SK-N-SH (cell line): ENCODE results near the gene BTBD10. TPM values are rescaled to one million over a fixed set of nuclear protein-coding genes. Genes with fewer than 3 reads are reported as not detected.

Experiments
- CTCF ChIA-PET: fragments of 300-600, 350-600 bp; formaldehyde crosslinking; extraction: SDS; loops from one replicate; lab custom pipeline; 2021; lab: Yijun Ruan, JAX
- POLR2A ChIA-PET: fragments of 350-600 bp; sonication (Branson Sonifier 250); formaldehyde crosslinking; extraction: SDS; loops from one replicate; lab custom pipeline; 2020; ENCODE audit warnings: antibody characterized with exemption, inconsistent platforms; lab: Yijun Ruan, JAX
- DNase-seq: peaks from one replicate; pipeline ENCODE4 v3.0.0; 2012
- H2AFZ ChIP-seq: fragments of 200-600 bp; sonication (generic); 2 replicates; pipeline ENCODE4 v1.8.1; 2016; ENCODE audit warnings: antibody characterized with exemption, mild to moderate bottlenecking, low read depth
- H3F3A ChIP-seq: fragments of 200-600 bp; sonication (generic); replicated peaks from 2 replicates; pipeline ENCODE3; 2016; ENCODE audit warnings: antibody characterized with exemption, mild to moderate bottlenecking; ENCODE audit not compliant: insufficient read depth
- H3K27ac ChIP-seq, 2 experiments: fragments of 200-500 bp in 1 of 2; fragments of 200-600 bp in 1 of 2; sonication (Bioruptor generic) in 1 of 2; sonication (generic), shearing (Covaris generic) in 1 of 2; 2 replicates each; pipeline versions ENCODE4 v1.5.1 to v1.6.1; 2014 to 2016; ENCODE audit warnings: low read depth in 2 of 2, inconsistent platforms in 1 of 2, low read length in 1 of 2, mild to moderate bottlenecking in 1 of 2, mixed read lengths in 1 of 2
- H3K27me3 ChIP-seq: fragments of 200-600 bp; sonication (generic), shearing (Covaris generic); 2 replicates; pipeline ENCODE4 v1.6.1; 2016; ENCODE audit warnings: mixed run types; ENCODE audit not compliant: insufficient read depth
- H3K36me3 ChIP-seq, 2 experiments: fragments of 200-500 bp in 1 of 2; fragments of 200-600 bp in 1 of 2; sonication (Bioruptor generic) in 1 of 2; sonication (generic) in 1 of 2; replicated peaks in 1 of 2; 2 replicates each; pipeline versions ENCODE3 to v1.5.1; 2014 to 2016; ENCODE audit warnings: low read length in 1 of 2, mild to moderate bottlenecking in 1 of 2; ENCODE audit not compliant: insufficient read depth in 2 of 2, control insufficient read depth in 1 of 2
- H3K4me1 ChIP-seq, 2 experiments: fragments of 200-500 bp in 1 of 2; fragments of 200-600 bp in 1 of 2; sonication (Bioruptor generic) in 1 of 2; sonication (generic), shearing (Covaris generic) in 1 of 2; 2 replicates each; pipeline versions ENCODE4 v1.5.1 to v1.6.1; 2014 to 2016; ENCODE audit warnings: low read depth in 1 of 2, low read length in 1 of 2, mixed run types in 1 of 2; ENCODE audit not compliant: insufficient read depth in 2 of 2, control insufficient read depth in 1 of 2
- H3K4me2 ChIP-seq: fragments of 200-600 bp; sonication (generic), shearing (Covaris generic); 2 replicates; pipeline ENCODE4 v1.6.1; 2017; ENCODE audit warnings: mixed run types
- H3K4me3 ChIP-seq, 2 experiments: fragments of 200-500 bp in 1 of 2; fragments of 200-600 bp in 1 of 2; sonication (Bioruptor generic) in 1 of 2; sonication (generic), shearing (Covaris generic) in 1 of 2; 2 replicates each; pipeline versions ENCODE4 v1.5.1 to v1.8.1; 2014 to 2016; ENCODE audit warnings: low read depth in 2 of 2, inconsistent platforms in 1 of 2, low read length in 1 of 2, mild to moderate bottlenecking in 1 of 2, mixed read lengths in 1 of 2, moderate library complexity in 1 of 2
- H3K79me2 ChIP-seq: fragments of 200-600 bp; sonication (generic); 2 replicates; pipeline ENCODE4 v1.8.1; 2017; ENCODE audit warnings: mild to moderate bottlenecking; ENCODE audit not compliant: insufficient read depth
- H3K9ac ChIP-seq: fragments of 200-600 bp; sonication (generic); 2 replicates; pipeline ENCODE4 v1.6.1; 2017; ENCODE audit warnings: mixed run types
- H3K9me2 ChIP-seq: fragments of 200-600 bp; sonication (generic); 2 replicates; pipeline ENCODE4 v1.6.1; 2017; ENCODE audit warnings: mixed run types
- H3K9me3 ChIP-seq: fragments of 200-600 bp; sonication (generic); 2 replicates; pipeline ENCODE4 v1.6.1; 2017; ENCODE audit warnings: mixed run types, mild to moderate bottlenecking, moderate library complexity
- H4K20me1 ChIP-seq: fragments of 200-600 bp; sonication (generic); 2 replicates; pipeline ENCODE4 v1.6.1; 2017; ENCODE audit warnings: mild to moderate bottlenecking, mixed run types; ENCODE audit not compliant: insufficient read depth
- CHD2 ChIP-seq: fragments of 150-350 bp; IDR thresholded peaks from 2 replicates; pipeline ENCODE4 v1.6.1; 2018; ENCODE audit warnings: low read length; ENCODE audit not compliant: partially characterized antibody
- ELF1 ChIP-seq: IDR thresholded peaks from 2 replicates; pipeline ENCODE4 v1.4.0; 2012
- EP300 ChIP-seq, 2 experiments: IDR thresholded peaks; 2 replicates each; pipeline versions ENCODE4 v1.4.0 to v1.6.1; 2012; ENCODE audit warnings: borderline replicate concordance in 1 of 2, low read depth in 1 of 2, low read length in 1 of 2
- FOSL2 ChIP-seq: IDR thresholded peaks from 2 replicates; pipeline ENCODE4 v1.4.0; 2012; ENCODE audit warnings: low read depth, mild to moderate bottlenecking, moderate library complexity, borderline replicate concordance
- FOXJ3 ChIP-seq: sonication (generic); formaldehyde crosslinking; IDR thresholded peaks from 2 replicates; pipeline ENCODE4 v1.5.1; 2020; ENCODE audit warnings: mild to moderate bottlenecking, missing genetic modification reagents
- GABPA ChIP-seq: IDR thresholded peaks from 2 replicates; pipeline ENCODE4 v1.4.0; 2012; ENCODE audit warnings: low read depth, mild to moderate bottlenecking
- GATA2 ChIP-seq: sonication (generic); formaldehyde crosslinking; IDR thresholded peaks from 2 replicates; pipeline ENCODE4 v1.5.0; 2020; ENCODE audit warnings: mild to moderate bottlenecking, missing genetic modification reagents
- JUND ChIP-seq: IDR thresholded peaks from 2 replicates; pipeline ENCODE4 v1.4.0; 2012
- MXI1 ChIP-seq: IDR thresholded peaks from 2 replicates; pipeline ENCODE4 v1.6.1; 2012; ENCODE audit warnings: mild to moderate bottlenecking, low read depth, low read length, improper control_type of control experiment
- POLR2AphosphoS5 ChIP-seq: IDR thresholded peaks from 2 replicates; pipeline ENCODE4 v1.6.1; 2012; ENCODE audit warnings: low read depth, low read length
- RAD21 ChIP-seq: IDR thresholded peaks from 2 replicates; pipeline ENCODE4 v1.6.1; 2012; ENCODE audit warnings: mild to moderate bottlenecking, low read length
- RCOR1 ChIP-seq: fragments of 150-350 bp; IDR thresholded peaks from 2 replicates; pipeline ENCODE4 v1.6.1; 2017; ENCODE audit warnings: antibody characterized with exemption, low read length
- RXRA ChIP-seq: IDR thresholded peaks from 2 replicates; pipeline ENCODE4 v1.4.0; 2012; ENCODE audit warnings: low read depth, mild to moderate bottlenecking, borderline replicate concordance
- WGBS: methylation state at CpG from one replicate; pipeline ENCODE4 v1.1.6; 2017; ENCODE audit warnings: low lambda C conversion rate; 5-methylcytosine and 5-hydroxymethylcytosine counted together
- polyA plus RNA-seq, 3 experiments: library from polyadenylated mRNA; depleted of rRNA; stranded (reverse); fragments of >200 nt; gene quantifications; 2 replicates each; pipeline ENCODE4 v1.2.3, GENCODE V29; 2012
- TF ChIP-seq, protein P1 (sequence below): IDR thresholded peaks from 2 replicates; pipeline ENCODE4 v1.4.0; 2012; ENCODE audit warnings: low read depth, borderline replicate concordance
- TF ChIP-seq, protein P2 (sequence below): fragments of 150-350 bp; IDR thresholded peaks from 2 replicates; pipeline ENCODE4 v1.6.1; 2016; ENCODE audit warnings: mild to moderate bottlenecking, low read depth, low read length
- TF ChIP-seq, protein P3 (sequence below): IDR thresholded peaks from 2 replicates; pipeline ENCODE4 v1.4.0; 2012; ENCODE audit warnings: low read depth
- TF ChIP-seq, protein P4 (sequence below): fragments of 200-600 bp; sonication (generic); IDR thresholded peaks from 2 replicates; pipeline ENCODE4 v1.6.1; 2017; ENCODE audit warnings: antibody characterized with exemption, mild to moderate bottlenecking, moderate library complexity
- TF ChIP-seq, protein P5 (sequence below): IDR thresholded peaks from 2 replicates; pipeline ENCODE4 v1.6.1; 2012; ENCODE audit warnings: mild to moderate bottlenecking, low read depth, low read length, moderate library complexity

BTBD10 gene
- polyA plus RNA-seq, 1 of the 3 experiments (the other 2 are of a cell fraction) = 23.0 TPM

DNA sequence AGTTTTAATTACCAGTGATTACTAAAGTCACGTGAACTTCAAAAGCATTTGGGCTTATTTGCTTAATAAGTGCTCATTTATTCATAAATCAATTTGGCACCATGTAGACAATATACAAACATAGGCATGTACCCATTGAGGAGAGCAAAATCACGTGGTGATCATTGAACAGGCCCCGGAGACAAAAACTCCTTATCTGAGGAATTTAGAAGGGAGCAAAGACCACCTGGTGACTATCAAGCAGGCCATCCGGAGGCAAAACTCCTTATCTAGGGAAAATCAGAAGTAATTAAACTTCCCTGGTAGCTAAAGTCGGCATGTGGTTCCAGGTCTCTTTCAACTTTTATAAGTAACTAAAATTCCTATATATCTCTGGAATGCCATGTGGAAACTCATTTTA lies 5.7 kb upstream of the BTBD10 start:
- Histone ChIP-seq H3F3A (peaks cover 4% of the 10 kb centered on the region), H4K20me1 (no peaks in the 10 kb centered on the region), H3K4me3 (no peak overlapping the region), H2AFZ (no peak overlapping the region), H3K9me2 (no peaks in the 10 kb centered on the region), H3K4me2 (no peak overlapping the region), H3K79me2 (no peaks in the 10 kb centered on the region), H3K9ac (no peak overlapping the region), H3K27me3 (peaks cover 10% of the 10 kb centered on the region; the same call in 1 of the 2 replicates), H3K27ac (no peak overlapping the region), H3K4me1 (peaks cover 3% of the 10 kb centered on the region in 2 experiments; a peak in 2 of 4 replicates), H3K9me3 (no peaks in the 10 kb centered on the region), H3K36me3 (no peaks in the 10 kb centered on the region)
- POLR2A ChIA-PET = no interaction called here
- CTCF ChIA-PET = interaction anchor here (1.1 kb wide), 1 partner anchor 84 kb away, joined by 3 read pairs; no protein-coding TSS in a partner anchor
- DNase-seq = no peak
- WGBS = 34% methylated on average over 5 of the region's 5 CpGs
- TF ChIP-seq FOSL2 (no peak), GATA2 (CRISPR knock-in tag) (no peak), CHD2 (no peak), JUND (no peak), FOXJ3 (no peak), ELF1 (no peak), EP300 (IDR thresholded peaks at IDR 0.05; ENCODE audit: borderline replicate concordance in 1 of 2, low read depth in 1 of 2, low read length in 1 of 2) (no peak), RXRA (no peak), MXI1 (no peak), GABPA (no peak), POLR2AphosphoS5 (no peak)
- TF ChIP-seq, protein P1, sequence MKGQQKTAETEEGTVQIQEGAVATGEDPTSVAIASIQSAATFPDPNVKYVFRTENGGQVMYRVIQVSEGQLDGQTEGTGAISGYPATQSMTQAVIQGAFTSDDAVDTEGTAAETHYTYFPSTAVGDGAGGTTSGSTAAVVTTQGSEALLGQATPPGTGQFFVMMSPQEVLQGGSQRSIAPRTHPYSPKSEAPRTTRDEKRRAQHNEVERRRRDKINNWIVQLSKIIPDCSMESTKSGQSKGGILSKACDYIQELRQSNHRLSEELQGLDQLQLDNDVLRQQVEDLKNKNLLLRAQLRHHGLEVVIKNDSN = no peak
- TF ChIP-seq, protein P2, sequence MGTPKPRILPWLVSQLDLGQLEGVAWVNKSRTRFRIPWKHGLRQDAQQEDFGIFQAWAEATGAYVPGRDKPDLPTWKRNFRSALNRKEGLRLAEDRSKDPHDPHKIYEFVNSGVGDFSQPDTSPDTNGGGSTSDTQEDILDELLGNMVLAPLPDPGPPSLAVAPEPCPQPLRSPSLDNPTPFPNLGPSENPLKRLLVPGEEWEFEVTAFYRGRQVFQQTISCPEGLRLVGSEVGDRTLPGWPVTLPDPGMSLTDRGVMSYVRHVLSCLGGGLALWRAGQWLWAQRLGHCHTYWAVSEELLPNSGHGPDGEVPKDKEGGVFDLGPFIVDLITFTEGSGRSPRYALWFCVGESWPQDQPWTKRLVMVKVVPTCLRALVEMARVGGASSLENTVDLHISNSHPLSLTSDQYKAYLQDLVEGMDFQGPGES = no peak

DNA sequence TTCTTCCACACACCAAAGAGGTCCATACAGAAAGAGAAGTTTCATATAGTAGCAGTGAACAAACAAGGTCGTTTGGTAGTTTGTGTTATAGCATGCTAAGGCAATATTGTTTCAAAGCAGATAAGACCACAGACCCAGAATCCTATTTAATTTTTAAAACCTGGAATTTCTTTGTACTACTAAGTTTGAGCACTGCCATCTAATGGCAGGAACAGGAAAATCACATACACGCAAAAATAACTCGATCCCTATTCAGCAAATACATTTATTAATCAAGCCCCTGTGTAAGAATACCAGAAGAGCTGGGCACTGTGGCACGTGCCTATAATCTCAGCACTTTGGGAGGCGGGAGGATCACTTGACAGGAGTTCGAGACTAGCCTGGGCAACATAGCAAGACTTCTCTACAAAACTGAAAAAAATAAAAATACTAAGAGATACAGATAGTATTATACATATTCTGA lies 2.9 kb upstream of the BTBD10 start:
- Histone ChIP-seq H3K4me2 (no peak overlapping the region), H3K79me2 (peaks cover 17% of the 10 kb centered on the region), H3K4me3 (no peak overlapping the region; a peak in 1 of 4 replicates), H3K9ac (no peak overlapping the region), H3K4me1 (peaks cover 12 to 15% of the 10 kb centered on the region in 2 experiments; a peak in 3 of 4 replicates), H4K20me1 (no peaks in the 10 kb centered on the region), H3K9me2 (no peaks in the 10 kb centered on the region), H3K36me3 (no peaks in the 10 kb centered on the region), H2AFZ (no peak overlapping the region), H3F3A (peaks cover 11% of the 10 kb centered on the region), H3K27me3 (peaks cover 10% of the 10 kb centered on the region; the same call in 1 of the 2 replicates), H3K27ac (no peak overlapping the region)
- ChIA-PET POLR2A (no interaction called here), CTCF (interaction anchor here (0.6 to 2.8 kb wide), 17 partner anchors 11 to 567 kb away, joined by 3 to 17 read pairs (median 3); no protein-coding TSS in a partner anchor)
- peak; percentile 58 for DNase-seq
- peak; percentile 46 for TF ChIP-seq CHD2
- peak; percentile 65 for TF ChIP-seq RAD21
- TF ChIP-seq, protein P3, sequence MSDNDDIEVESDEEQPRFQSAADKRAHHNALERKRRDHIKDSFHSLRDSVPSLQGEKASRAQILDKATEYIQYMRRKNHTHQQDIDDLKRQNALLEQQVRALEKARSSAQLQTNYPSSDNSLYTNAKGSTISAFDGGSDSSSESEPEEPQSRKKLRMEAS = no peak
- TF ChIP-seq, protein P4, sequence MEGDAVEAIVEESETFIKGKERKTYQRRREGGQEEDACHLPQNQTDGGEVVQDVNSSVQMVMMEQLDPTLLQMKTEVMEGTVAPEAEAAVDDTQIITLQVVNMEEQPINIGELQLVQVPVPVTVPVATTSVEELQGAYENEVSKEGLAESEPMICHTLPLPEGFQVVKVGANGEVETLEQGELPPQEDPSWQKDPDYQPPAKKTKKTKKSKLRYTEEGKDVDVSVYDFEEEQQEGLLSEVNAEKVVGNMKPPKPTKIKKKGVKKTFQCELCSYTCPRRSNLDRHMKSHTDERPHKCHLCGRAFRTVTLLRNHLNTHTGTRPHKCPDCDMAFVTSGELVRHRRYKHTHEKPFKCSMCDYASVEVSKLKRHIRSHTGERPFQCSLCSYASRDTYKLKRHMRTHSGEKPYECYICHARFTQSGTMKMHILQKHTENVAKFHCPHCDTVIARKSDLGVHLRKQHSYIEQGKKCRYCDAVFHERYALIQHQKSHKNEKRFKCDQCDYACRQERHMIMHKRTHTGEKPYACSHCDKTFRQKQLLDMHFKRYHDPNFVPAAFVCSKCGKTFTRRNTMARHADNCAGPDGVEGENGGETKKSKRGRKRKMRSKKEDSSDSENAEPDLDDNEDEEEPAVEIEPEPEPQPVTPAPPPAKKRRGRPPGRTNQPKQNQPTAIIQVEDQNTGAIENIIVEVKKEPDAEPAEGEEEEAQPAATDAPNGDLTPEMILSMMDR = peak; percentile 76
- TF ChIP-seq, protein P5, sequence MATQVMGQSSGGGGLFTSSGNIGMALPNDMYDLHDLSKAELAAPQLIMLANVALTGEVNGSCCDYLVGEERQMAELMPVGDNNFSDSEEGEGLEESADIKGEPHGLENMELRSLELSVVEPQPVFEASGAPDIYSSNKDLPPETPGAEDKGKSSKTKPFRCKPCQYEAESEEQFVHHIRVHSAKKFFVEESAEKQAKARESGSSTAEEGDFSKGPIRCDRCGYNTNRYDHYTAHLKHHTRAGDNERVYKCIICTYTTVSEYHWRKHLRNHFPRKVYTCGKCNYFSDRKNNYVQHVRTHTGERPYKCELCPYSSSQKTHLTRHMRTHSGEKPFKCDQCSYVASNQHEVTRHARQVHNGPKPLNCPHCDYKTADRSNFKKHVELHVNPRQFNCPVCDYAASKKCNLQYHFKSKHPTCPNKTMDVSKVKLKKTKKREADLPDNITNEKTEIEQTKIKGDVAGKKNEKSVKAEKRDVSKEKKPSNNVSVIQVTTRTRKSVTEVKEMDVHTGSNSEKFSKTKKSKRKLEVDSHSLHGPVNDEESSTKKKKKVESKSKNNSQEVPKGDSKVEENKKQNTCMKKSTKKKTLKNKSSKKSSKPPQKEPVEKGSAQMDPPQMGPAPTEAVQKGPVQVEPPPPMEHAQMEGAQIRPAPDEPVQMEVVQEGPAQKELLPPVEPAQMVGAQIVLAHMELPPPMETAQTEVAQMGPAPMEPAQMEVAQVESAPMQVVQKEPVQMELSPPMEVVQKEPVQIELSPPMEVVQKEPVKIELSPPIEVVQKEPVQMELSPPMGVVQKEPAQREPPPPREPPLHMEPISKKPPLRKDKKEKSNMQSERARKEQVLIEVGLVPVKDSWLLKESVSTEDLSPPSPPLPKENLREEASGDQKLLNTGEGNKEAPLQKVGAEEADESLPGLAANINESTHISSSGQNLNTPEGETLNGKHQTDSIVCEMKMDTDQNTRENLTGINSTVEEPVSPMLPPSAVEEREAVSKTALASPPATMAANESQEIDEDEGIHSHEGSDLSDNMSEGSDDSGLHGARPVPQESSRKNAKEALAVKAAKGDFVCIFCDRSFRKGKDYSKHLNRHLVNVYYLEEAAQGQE = no peak
- 0 out of 2 replicates have a peak, but pooled peaks have one; percentile 22 for TF ChIP-seq RCOR1
- peak; percentile 36; the same call in 1 of the 2 replicates for TF ChIP-seq MXI1
- TF ChIP-seq, all 33 proteins: peak for 5
- WGBS = 2% methylated on average over 6 of the region's 6 CpGs
- H3K9me3 ChIP-seq = no peaks in the 10 kb centered on the region
